IgD-negative memory B cell (primary cell): ENCODE measurements around the gene SPACA4. TPM values are rescaled to one million over a fixed set of nuclear protein-coding genes. Genes with fewer than 3 reads are reported as not detected.

Source experiments
- H3K27ac Mint-ChIP-seq, 3 donors: one replicate each; pipeline ENCODE4 v1.8.0; 2020 to 2022; ENCODE audit warnings: mild to moderate bottlenecking in 3 of 3, mixed read lengths in 3 of 3, moderate library complexity in 1 of 3
- H3K27me3 Mint-ChIP-seq: one replicate; pipeline ENCODE4 v1.8.0; 2021; ENCODE audit warnings: mixed read lengths
- H3K36me3 Mint-ChIP-seq: one replicate; pipeline ENCODE4 v1.8.0; 2020; ENCODE audit warnings: mild to moderate bottlenecking, mixed read lengths
- H3K4me1 Mint-ChIP-seq, 3 donors: one replicate each; pipeline ENCODE4 v1.8.0; 2020 to 2022; ENCODE audit warnings: mixed read lengths in 3 of 3, mild to moderate bottlenecking in 1 of 3
- H3K4me3 Mint-ChIP-seq, 4 donors: one replicate each; pipeline ENCODE4 v1.8.0; 2020 to 2022; ENCODE audit warnings: mild to moderate bottlenecking in 4 of 4, mixed read lengths in 4 of 4, moderate library complexity in 3 of 4
- H3K9me3 Mint-ChIP-seq, 3 donors: one replicate each; pipeline ENCODE4 v1.8.0; 2020 to 2021; ENCODE audit warnings: mixed read lengths in 3 of 3, mild to moderate bottlenecking in 1 of 3
- polyA plus RNA-seq: library from polyadenylated mRNA; unstranded; fragments of 300-500 nt; fragmentation: Illumina TruSeq; gene quantifications from one replicate; pipeline ENCODE4 v1.2.3, GENCODE V29; 2021

The SPACA4 gene
- polyA plus RNA-seq, 1 donor from 2014 or later: not detected

DNA sequence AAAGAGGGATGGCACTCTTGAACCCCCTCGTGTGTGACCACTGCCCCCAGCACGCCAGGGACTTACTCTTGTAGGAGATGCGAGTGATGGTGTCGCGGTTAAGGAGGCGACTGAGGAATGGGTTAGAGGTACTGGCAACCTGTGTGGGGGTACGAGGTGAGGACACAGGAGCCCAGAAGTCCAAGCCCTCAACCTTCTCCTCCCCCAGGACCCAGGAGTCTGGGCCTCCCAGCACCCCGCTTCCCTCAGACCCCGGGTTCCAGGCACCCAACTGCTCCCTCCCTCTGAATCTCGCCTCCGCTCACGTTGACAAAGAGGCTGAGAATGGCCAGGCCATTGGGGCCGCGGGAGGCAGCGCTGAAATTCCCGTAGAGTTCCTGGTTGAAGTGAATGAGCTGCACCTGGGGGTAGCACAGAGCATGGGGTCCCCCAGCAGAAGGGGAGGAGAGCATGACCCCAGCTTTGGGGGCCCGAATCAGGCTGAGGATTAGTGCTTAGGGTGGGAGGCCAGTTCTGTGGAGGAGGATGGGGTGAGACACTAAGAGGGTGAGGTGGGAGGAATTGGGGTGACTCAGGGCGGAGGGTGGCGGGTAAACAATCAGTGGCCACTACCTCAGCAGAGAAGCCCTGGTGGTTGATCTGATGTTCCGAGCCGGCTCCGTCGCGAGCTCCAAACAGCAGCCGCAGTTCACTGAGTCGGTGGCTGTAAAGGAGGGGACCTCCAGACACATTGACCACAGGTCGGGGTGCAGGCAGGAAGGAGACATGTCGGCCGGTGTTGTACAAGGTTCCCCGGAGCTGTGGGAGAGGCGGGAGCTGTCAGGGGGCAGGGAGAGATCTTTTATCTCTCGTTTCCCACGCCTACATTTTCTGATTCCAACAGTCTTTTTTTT, 33.2 kb downstream of the SPACA4 start:
- Mint-ChIP-seq H3K4me3 (peak overlapping the region in 3 of 4 donors; percentile 49 to 97 (median 83)), H3K4me1 (peaks cover 8 to 24% (median 20%) of the 10 kb centered on the region in 3 donors), H3K27ac (peak overlapping the region; percentile 84 to 99 (median 95)), H3K36me3 (peaks cover 6% of the 10 kb centered on the region), H3K9me3 (no peaks in the 10 kb centered on the region), H3K27me3 (no peaks in the 10 kb centered on the region)

- Mint-ChIP-seq H3K4me1 (peaks cover 10 to 30% (median 26%) of the 10 kb centered on the region in 3 donors), H3K27ac (peak overlapping the region in 1 of 3 donors; percentile 61), H3K27me3 (no peaks in the 10 kb centered on the region), H3K9me3 (no peaks in the 10 kb centered on the region), H3K4me3 (no peak overlapping the region), H3K36me3 (peaks cover 6% of the 10 kb centered on the region)
Observed at GRCh38 chr19:48641850-48642249, 35.3 kb downstream of the SPACA4 start.

DNA sequence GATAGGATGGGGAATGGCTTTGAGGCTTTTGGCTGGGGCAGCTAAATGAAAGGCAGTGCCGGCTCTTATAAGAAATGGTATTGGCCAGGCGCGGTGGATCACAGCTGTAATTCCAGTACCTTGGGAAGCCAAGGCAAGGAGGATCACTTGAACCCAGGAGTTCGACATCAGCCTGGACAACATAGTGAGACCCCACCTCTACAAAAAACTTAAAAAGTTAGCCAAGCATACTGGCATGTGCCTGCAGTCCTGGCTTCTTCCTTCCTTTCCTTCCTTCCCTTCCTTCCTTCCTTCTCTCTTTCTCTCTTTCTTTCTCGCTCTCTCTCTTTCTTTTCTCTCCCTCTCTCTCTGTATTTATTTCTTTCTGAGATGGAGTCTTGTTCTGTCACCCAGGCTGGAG, 36.3 kb downstream of the SPACA4 start:
- Mint-ChIP-seq H3K4me3 (peak overlapping the region in 1 of 4 donors; percentile 79), H3K27ac (peak overlapping the region in 2 of 3 donors; percentile 27 to 42), H3K36me3 (peaks cover 6% of the 10 kb centered on the region), H3K4me1 (peaks cover 14 to 34% (median 31%) of the 10 kb centered on the region in 3 donors), H3K9me3 (no peaks in the 10 kb centered on the region), H3K27me3 (no peaks in the 10 kb centered on the region)

- Mint-ChIP-seq H3K4me1 (peaks cover 10 to 31% (median 26%) of the 10 kb centered on the region in 3 donors), H3K36me3 (peaks cover 3% of the 10 kb centered on the region), H3K27ac (peak overlapping the region; percentile 5 to 31 (median 30)), H3K27me3 (no peaks in the 10 kb centered on the region), H3K9me3 (peaks cover 0 to 2% (median 0%) of the 10 kb centered on the region in 3 donors), H3K4me3 (peak overlapping the region in 2 of 4 donors; percentile 19 to 97)
Observed at GRCh38 chr19:48644355-48644754, 37.8 kb downstream of the SPACA4 start.

- H3K27me3 Mint-ChIP-seq: no peaks in the 10 kb centered on the region
- H3K27ac Mint-ChIP-seq: peak overlapping the region; percentile 5 to 94 (median 76)
- H3K9me3 Mint-ChIP-seq: peaks cover 0 to 2% (median 0%) of the 10 kb centered on the region in 3 donors
- H3K36me3 Mint-ChIP-seq: peaks cover 1% of the 10 kb centered on the region
- H3K4me1 Mint-ChIP-seq: peaks cover 10 to 31% (median 27%) of the 10 kb centered on the region in 3 donors
- H3K4me3 Mint-ChIP-seq: peak overlapping the region; percentile 81 to 97 (median 90)
Observed at GRCh38 chr19:48644839-48645619, 38.5 kb downstream of the SPACA4 start.

DNA sequence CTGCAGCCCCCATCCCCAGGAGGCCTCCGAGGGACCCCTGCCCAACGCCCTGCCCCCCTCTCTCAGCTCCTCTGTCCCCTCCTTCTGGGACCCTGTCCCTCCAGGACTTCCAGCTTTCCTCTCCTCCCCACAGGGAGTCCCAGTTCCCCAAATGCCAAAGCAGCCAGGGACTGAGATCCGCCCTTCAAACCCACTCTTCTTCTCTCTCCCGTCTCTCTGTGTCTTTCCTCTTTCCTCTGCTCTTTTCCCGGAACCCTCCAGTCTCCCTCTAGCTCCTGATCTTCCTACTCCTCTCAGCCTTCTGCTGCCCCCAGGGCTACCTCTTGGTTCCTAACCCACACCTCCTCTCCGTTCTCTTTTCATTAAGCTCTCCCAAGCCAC, 39.1 kb downstream of the SPACA4 start:
- Mint-ChIP-seq H3K27ac (peak overlapping the region; percentile 5 to 94 (median 76)), H3K4me1 (peaks cover 10 to 30% (median 27%) of the 10 kb centered on the region in 3 donors), H3K27me3 (no peaks in the 10 kb centered on the region), H3K4me3 (peak overlapping the region; percentile 81 to 97 (median 90)), H3K36me3 (peaks cover 1% of the 10 kb centered on the region), H3K9me3 (peaks cover 0 to 2% (median 0%) of the 10 kb centered on the region in 3 donors)

- Mint-ChIP-seq H3K4me3 (peak within 1 kb of the TSS; percentile 81 to 97 (median 90)), H3K36me3 (peaks cover 1% of the 10 kb centered on the region), H3K27me3 (no peaks in the 10 kb centered on the region), H3K27ac (peak within 1 kb of the TSS; percentile 73 to 94 (median 76)), H3K4me1 (peaks cover 10 to 30% (median 29%) of the 10 kb centered on the region in 3 donors), H3K9me3 (peaks cover 0 to 2% (median 0%) of the 10 kb centered on the region in 3 donors)
Observed at GRCh38 chr19:48646001-48646721, 39.6 kb downstream of the SPACA4 start, which contains the start of gene CA11. TSS of gene CA11 (minus strand) at chr19:48646187. CDS start at chr19:48645632, 555 bp downstream.

- peak overlapping the region; percentile 11 to 89 (median 52) for H3K4me3 Mint-ChIP-seq
- peaks cover 1% of the 10 kb centered on the region for H3K36me3 Mint-ChIP-seq
- H3K9me3 Mint-ChIP-seq: peaks cover 0 to 2% (median 0%) of the 10 kb centered on the region in 3 donors
- H3K27me3 Mint-ChIP-seq: no peaks in the 10 kb centered on the region
- H3K4me1 Mint-ChIP-seq: peaks cover 10 to 33% (median 27%) of the 10 kb centered on the region in 3 donors
- H3K27ac Mint-ChIP-seq: peak overlapping the region; percentile 37 to 84 (median 73)
Observed at GRCh38 chr19:48646722-48647216, 40.2 kb downstream of the SPACA4 start.

DNA sequence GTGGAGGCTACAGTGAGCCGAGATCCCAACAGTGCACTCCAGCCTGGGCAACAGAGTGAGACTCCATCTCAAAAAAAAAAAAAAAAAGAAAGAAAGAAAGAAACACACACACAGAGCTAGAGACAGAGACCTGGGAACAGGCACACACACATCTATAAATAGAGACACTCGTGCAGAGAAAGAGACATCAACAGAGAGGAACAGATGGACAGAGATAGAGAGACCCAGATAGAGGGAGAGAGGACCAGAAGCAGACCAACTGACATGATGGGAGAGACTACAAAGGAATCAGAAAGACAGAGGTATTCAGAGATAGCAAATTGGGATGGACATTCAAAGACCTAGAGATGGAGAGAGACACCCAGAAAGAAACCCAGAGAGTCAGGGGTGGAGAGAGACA, 41.6 kb downstream of the SPACA4 start:
- Mint-ChIP-seq H3K4me1 (peaks cover 11 to 33% (median 28%) of the 10 kb centered on the region in 3 donors), H3K36me3 (peaks cover 1% of the 10 kb centered on the region), H3K27me3 (no peaks in the 10 kb centered on the region), H3K9me3 (peaks cover 0 to 2% (median 0%) of the 10 kb centered on the region in 3 donors), H3K27ac (peak overlapping the region in 2 of 3 donors; percentile 1 to 31), H3K4me3 (peak overlapping the region in 3 of 4 donors; percentile 8 to 80 (median 78))

DNA sequence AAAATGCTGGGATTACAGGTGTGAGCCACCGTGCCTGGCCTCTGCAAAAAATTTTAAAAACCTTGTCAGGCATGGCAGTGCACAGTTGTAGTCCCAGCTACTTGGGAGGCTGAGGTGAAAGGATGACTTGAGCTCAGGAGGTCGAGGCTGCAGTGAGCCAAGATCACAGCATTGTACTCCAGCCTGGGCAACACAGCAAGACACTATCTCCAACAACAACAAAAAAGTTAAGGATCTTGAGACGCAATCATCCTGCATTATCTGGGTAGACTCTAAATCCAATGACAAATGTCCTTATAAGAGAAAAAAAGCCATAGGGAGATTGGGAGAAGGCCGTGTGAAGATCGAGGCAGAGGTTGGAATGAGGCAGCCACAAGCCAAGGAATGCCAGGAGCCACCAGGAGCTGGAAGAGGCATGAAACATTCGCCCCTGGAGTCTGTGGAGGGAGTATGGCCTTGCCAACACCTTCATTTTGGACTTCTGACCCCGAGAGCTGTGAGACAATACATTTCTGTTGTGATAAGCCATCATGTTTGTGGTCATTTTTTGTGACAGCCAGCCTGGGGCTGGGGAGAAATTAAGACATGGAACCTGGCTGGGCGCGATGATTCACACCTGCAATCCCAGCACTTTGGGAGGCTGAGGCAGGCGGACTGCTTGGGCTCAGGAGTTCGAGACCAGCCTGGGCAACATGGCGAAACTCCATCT, 44.6 kb downstream of the SPACA4 start:
- Mint-ChIP-seq H3K4me3 (peak overlapping the region in 1 of 4 donors; percentile 39), H3K27me3 (no peaks in the 10 kb centered on the region), H3K4me1 (peaks cover 11 to 23% (median 22%) of the 10 kb centered on the region in 3 donors), H3K9me3 (peaks cover 0 to 2% (median 0%) of the 10 kb centered on the region in 3 donors), H3K27ac (peak overlapping the region; percentile 37 to 90 (median 86)), H3K36me3 (no peaks in the 10 kb centered on the region)

GRCh38 chr19:48651683-48652048, 45.1 kb downstream of the SPACA4 start:
- no peaks in the 10 kb centered on the region for H3K27me3 Mint-ChIP-seq
- peaks cover 11 to 23% (median 20%) of the 10 kb centered on the region in 3 donors for H3K4me1 Mint-ChIP-seq
- no peaks in the 10 kb centered on the region for H3K36me3 Mint-ChIP-seq
- H3K4me3 Mint-ChIP-seq: peak overlapping the region in 1 of 4 donors; percentile 56
- peaks cover 0 to 2% (median 0%) of the 10 kb centered on the region in 3 donors for H3K9me3 Mint-ChIP-seq
- peak overlapping the region; percentile 71 to 90 (median 76) for H3K27ac Mint-ChIP-seq

GRCh38 chr19:48654299-48655059, 47.9 kb downstream of the SPACA4 start:
- Mint-ChIP-seq H3K4me1 (peaks cover 8 to 13% (median 10%) of the 10 kb centered on the region in 3 donors), H3K27ac (peak overlapping the region in 1 of 3 donors; percentile 12), H3K27me3 (no peaks in the 10 kb centered on the region), H3K4me3 (peak overlapping the region in 2 of 4 donors; percentile 9 to 38), H3K9me3 (no peaks in the 10 kb centered on the region), H3K36me3 (no peaks in the 10 kb centered on the region)
